ENCODE results near the gene RECQL. TPM values are rescaled to one million over a fixed set of nuclear protein-coding genes. Genes with fewer than 3 reads are reported as not detected.

RECQL gene
- total and polyA plus RNA-seq, 4 donors = 28.2 to 52.4 (median 37.8) TPM

DNA sequence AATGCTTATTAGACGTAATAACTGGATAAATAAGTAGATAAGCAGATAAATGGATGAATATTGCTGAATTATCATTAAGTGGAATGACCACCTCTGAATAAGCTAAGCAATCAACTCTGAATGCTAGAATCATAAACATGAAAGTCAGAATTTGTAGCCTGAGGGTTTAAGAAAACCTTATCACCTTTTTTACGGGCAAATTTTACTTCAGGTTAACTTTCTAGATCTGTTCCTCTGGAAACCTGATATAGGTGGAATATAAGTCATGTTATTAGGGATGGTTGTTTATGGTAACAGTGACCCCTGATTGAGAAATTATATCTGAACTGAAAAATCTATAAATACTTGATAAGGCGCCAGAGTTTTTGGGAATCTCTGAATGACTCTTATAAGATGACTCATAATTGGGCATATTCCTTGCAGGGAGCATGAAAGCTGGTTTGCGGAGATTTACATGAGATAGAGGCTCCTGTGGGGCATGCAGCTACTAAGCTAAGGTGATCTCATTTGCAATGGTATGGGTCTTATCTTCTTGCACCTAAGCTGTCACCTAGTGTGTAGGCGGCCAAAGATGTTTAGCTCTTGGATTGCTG lies 36.7 kb upstream of the RECQL start:
- H3K4me1 ChIP-seq (ENCODE audit: control insufficient read depth in 1 of 2, insufficient read depth in 2 of 2, low read length in 2 of 2) = no peaks in the 10 kb centered on the region
- no peaks in the 10 kb centered on the region for H3K9me3 ChIP-seq (ENCODE audit: control insufficient read depth, low read length)
- WGBS, 2 donors = 82 to 87% methylated on average over 5 of the region's 5 CpGs
- ATAC-seq (ENCODE audit: low FRiP score) (no peak), DNase-seq (no peak)
- intact Hi-C loops (cut with DNase I) = no loop called here
- no peaks in the 10 kb centered on the region for H3K27me3 ChIP-seq (ENCODE audit: control insufficient read depth in 1 of 2, insufficient read depth in 2 of 2, low read length in 1 of 2)
- no peaks in the 10 kb centered on the region for H3K36me3 ChIP-seq (ENCODE audit: control insufficient read depth in 1 of 2, insufficient read depth in 2 of 2, low read length in 1 of 2)
- H3K4me3 ChIP-seq (ENCODE audit: low read length in 2 of 2) = no peak overlapping the region
- H3K27ac ChIP-seq (ENCODE audit: low read depth in 1 of 2, low read length in 2 of 2) = no peak overlapping the region

DNA sequence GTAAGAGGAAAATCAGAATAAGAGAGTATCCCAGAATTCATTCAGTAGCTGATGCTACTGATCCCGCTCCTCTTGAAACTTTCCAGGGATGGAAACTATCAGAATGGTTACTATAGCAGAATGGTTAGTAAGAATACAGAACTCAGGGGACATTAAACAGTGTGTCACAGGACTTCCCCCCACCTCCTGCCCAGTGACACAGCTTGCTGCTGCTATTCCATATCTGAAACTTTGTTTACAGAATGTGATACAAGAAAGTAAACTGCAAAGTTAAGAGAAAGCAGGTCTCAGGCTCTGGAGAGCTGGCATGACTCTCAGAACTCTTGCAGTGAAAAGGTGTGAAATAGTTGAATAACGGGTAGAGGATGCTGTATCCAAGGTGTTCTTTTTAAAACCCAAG lies 28.0 kb upstream of the RECQL start:
- WGBS, 2 donors = 93 to 94% methylated on average over 2 of the region's 2 CpGs
- Histone ChIP-seq H3K36me3 (ENCODE audit: control insufficient read depth in 1 of 2, insufficient read depth in 2 of 2, low read length in 1 of 2) (no peaks in the 10 kb centered on the region), H3K27me3 (ENCODE audit: control insufficient read depth in 1 of 2, insufficient read depth in 2 of 2, low read length in 1 of 2) (no peaks in the 10 kb centered on the region), H3K4me1 (ENCODE audit: control insufficient read depth in 1 of 2, insufficient read depth in 2 of 2, low read length in 2 of 2) (no peaks in the 10 kb centered on the region), H3K4me3 (ENCODE audit: low read length in 2 of 2) (no peak overlapping the region), H3K9me3 (ENCODE audit: control insufficient read depth, low read length) (no peaks in the 10 kb centered on the region), H3K27ac (ENCODE audit: low read depth in 1 of 2, low read length in 2 of 2) (no peak overlapping the region)
- intact Hi-C loops (cut with DNase I) = no loop called here
- DNase-seq = no peak
- no peak for ATAC-seq (ENCODE audit: low FRiP score)

DNA sequence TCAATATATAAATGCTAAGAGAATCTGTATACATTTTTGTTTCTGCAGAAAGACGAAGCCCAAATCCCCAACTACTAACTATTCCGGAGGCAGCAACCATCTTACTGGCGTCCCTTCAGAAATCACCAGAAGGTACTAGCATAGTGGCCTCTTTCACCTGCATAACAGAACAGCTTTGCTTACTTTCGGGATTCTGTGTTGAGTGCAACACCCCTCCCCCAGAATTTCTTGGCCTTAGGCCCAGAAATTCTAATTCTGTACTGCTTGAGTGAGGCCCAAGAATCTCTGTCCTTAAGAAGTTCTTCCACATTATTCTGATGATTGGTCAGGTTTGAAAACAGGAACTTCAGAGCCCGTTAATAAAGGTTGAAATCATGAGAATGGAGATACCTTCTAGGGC lies 27.5 kb upstream of the RECQL start:
- no peak overlapping the region for H3K4me3 ChIP-seq (ENCODE audit: low read length in 2 of 2)
- DNase-seq (no peak), ATAC-seq (ENCODE audit: low FRiP score) (no peak)
- no peaks in the 10 kb centered on the region for H3K4me1 ChIP-seq (ENCODE audit: control insufficient read depth in 1 of 2, insufficient read depth in 2 of 2, low read length in 2 of 2)
- intact Hi-C loops (cut with DNase I) = no loop called here
- WGBS, 2 donors = 47 to 52% methylated on average over 5 of the region's 5 CpGs
- H3K36me3 ChIP-seq (ENCODE audit: control insufficient read depth in 1 of 2, insufficient read depth in 2 of 2, low read length in 1 of 2) = no peaks in the 10 kb centered on the region
- no peaks in the 10 kb centered on the region for H3K9me3 ChIP-seq (ENCODE audit: control insufficient read depth, low read length)
- H3K27me3 ChIP-seq (ENCODE audit: control insufficient read depth in 1 of 2, insufficient read depth in 2 of 2, low read length in 1 of 2) = no peaks in the 10 kb centered on the region
- H3K27ac ChIP-seq (ENCODE audit: low read depth in 1 of 2, low read length in 2 of 2) = no peak overlapping the region

DNA sequence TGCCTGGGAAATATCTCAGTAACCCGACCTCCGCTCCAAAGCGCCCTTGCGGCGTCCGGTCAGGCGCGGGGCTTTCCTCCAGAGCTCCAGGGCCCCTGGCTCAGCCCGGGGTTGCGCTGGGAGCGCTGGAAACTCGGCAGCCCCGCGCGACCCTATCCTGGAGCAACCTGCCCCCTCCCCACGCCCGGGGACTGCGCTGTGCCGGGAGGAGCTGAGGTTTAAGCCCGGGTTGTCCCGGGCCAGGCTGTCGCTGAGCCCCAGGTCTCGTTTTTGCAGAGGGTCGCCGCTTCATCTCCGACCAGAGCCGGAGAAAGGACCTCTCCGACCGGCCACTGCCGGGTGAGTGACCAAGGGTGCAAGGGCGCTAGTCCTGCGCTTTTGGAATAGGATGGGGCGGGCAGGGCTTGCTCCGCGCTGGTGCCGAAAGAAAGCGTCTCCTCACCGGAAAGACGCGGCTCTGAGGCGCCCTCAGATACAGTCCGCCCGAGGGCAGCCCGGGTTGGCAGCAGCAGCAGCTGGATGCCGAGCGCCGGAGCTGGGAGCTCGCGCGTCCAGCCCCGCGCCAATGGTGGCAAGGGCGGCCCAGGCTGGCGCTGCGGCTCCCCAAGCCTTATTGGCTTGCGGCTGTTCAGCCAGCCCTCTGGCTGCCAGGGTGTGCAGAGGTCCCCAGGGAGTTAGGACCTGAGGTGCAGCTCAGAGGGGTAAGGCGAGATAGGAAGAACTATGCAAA lies 26.2 kb upstream of the RECQL start:
- Histone ChIP-seq H3K9me3 (ENCODE audit: control insufficient read depth, low read length) (peaks cover 2% of the 10 kb centered on the region), H3K27me3 (ENCODE audit: control insufficient read depth in 1 of 2, insufficient read depth in 2 of 2, low read length in 1 of 2) (no peaks in the 10 kb centered on the region), H3K27ac (ENCODE audit: low read depth in 1 of 2, low read length in 2 of 2) (no peak overlapping the region), H3K4me3 (ENCODE audit: low read length in 2 of 2) (peak overlapping the region; percentile 28 to 44), H3K4me1 (ENCODE audit: control insufficient read depth in 1 of 2, insufficient read depth in 2 of 2, low read length in 2 of 2) (no peaks in the 10 kb centered on the region), H3K36me3 (ENCODE audit: control insufficient read depth in 1 of 2, insufficient read depth in 2 of 2, low read length in 1 of 2) (no peaks in the 10 kb centered on the region)
- intact Hi-C loops (cut with DNase I) = no loop called here
- 1% methylated on average over 51 to 57 of the region's 57 CpGs for WGBS, 2 donors
- peak; percentile 52 to 87 for DNase-seq
- ATAC-seq (ENCODE audit: low FRiP score) = peak; percentile 85

DNA sequence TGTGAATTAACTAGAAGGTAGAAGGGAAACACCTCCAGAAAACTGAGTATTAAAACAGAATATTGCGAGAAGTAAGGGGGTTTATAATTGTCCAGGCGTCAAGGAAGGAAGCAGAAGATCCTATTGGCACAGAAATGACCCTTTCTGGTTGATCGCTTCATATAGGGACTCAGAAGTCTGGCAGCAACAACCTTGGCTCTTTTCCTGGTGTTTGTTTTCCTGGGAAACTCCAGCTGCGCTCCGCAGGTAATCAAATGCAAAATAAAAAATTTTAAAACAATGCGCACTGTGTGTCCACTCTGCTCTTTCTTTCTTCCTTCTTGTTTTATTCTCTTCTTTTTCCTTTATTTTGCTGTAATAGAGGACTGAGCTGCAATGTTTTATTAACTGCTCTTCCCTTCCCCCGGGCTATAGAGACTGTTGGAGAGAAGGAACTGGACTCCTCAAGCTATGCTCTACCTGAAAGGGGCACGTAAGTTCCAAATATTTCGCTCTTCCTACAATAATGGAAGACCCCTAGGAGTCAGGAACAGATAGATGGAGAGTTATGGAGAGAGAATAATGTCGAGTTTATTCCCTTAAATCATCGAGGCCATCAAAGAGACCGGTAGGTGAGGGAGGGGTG lies 25.4 kb upstream of the RECQL start:
- DNase-seq = no peak
- Histone ChIP-seq H3K4me3 (ENCODE audit: low read length in 2 of 2) (peak overlapping the region; percentile 28 to 44), H3K4me1 (ENCODE audit: control insufficient read depth in 1 of 2, insufficient read depth in 2 of 2, low read length in 2 of 2) (no peaks in the 10 kb centered on the region), H3K9me3 (ENCODE audit: control insufficient read depth, low read length) (peaks cover 2% of the 10 kb centered on the region), H3K36me3 (ENCODE audit: control insufficient read depth in 1 of 2, insufficient read depth in 2 of 2, low read length in 1 of 2) (no peaks in the 10 kb centered on the region), H3K27me3 (ENCODE audit: control insufficient read depth in 1 of 2, insufficient read depth in 2 of 2, low read length in 1 of 2) (no peaks in the 10 kb centered on the region), H3K27ac (ENCODE audit: low read depth in 1 of 2, low read length in 2 of 2) (no peak overlapping the region)
- WGBS, 2 donors = 33 to 34% methylated on average over 12 of the region's 12 CpGs
- no peak for ATAC-seq (ENCODE audit: low FRiP score)
- intact Hi-C loops (cut with DNase I) = no loop called here

DNA sequence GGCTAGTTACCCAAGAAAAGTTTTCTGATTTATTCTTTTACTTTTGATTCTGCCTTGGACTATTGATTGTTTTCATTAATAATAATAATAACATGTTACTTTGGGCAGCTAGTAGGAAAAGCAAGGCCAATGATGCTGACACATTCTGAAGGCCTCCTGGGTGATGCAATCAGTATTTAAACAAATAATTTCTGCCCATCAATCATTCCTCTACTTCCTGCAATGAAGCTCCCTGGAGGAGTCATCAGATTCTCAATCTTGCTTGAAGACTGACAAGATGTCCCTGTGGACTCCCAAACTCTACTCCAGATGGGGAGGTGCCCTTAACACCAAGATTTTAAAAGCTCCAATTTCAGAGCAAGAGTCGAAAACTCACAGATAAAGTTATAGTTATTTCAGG lies 24.6 kb upstream of the RECQL start, which contains the start of gene SPX:
TSS of gene SPX (plus strand) at position 244 of the 400 bp plus-strand sequence. CDS start 177 bp downstream, outside the sequence.
- 95 to 96% methylated on average over 1 of the region's 1 CpG for WGBS, 2 donors
- H3K27me3 ChIP-seq (ENCODE audit: control insufficient read depth in 1 of 2, insufficient read depth in 2 of 2, low read length in 1 of 2) = no peaks in the 10 kb centered on the region
- intact Hi-C loops (cut with DNase I) = no loop called here
- H3K4me3 ChIP-seq (ENCODE audit: low read length in 2 of 2) = peak within 1 kb of the TSS in 1 of 2 donors; percentile 44
- ATAC-seq (ENCODE audit: low FRiP score) (no peak), DNase-seq (no peak)
- no peaks in the 10 kb centered on the region for H3K4me1 ChIP-seq (ENCODE audit: control insufficient read depth in 1 of 2, insufficient read depth in 2 of 2, low read length in 2 of 2)
- H3K27ac ChIP-seq (ENCODE audit: low read depth in 1 of 2, low read length in 2 of 2) = no peak within 1 kb of the TSS
- H3K9me3 ChIP-seq (ENCODE audit: control insufficient read depth, low read length) = peaks cover 2% of the 10 kb centered on the region
- H3K36me3 ChIP-seq (ENCODE audit: control insufficient read depth in 1 of 2, insufficient read depth in 2 of 2, low read length in 1 of 2) = no peaks in the 10 kb centered on the region

DNA sequence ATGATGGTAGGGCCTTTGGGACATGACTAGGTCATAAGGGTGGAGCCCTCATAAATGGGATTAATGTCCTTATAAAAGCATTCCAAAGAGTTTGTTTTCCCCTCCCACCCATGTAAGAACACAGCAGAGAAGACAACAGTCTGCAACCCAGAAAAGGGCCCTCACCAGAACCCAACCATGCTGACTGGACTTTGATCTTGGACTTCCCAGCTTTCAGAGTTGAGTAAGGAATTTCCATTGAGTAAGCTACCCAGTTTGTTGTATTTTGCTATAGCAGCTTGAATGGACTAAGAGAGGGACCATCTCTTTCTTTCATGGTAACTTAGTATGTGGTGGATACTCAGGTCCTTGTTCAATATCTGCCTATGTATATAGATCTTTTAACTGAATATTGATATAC lies 21.7 kb upstream of the RECQL start:
- intact Hi-C loops (cut with DNase I) = no loop called here
- ATAC-seq (ENCODE audit: low FRiP score) (no peak), DNase-seq (no peak)
- Histone ChIP-seq H3K36me3 (ENCODE audit: control insufficient read depth in 1 of 2, insufficient read depth in 2 of 2, low read length in 1 of 2) (no peaks in the 10 kb centered on the region), H3K27me3 (ENCODE audit: control insufficient read depth in 1 of 2, insufficient read depth in 2 of 2, low read length in 1 of 2) (no peaks in the 10 kb centered on the region), H3K27ac (ENCODE audit: low read depth in 1 of 2, low read length in 2 of 2) (no peak overlapping the region), H3K4me1 (ENCODE audit: control insufficient read depth in 1 of 2, insufficient read depth in 2 of 2, low read length in 2 of 2) (no peaks in the 10 kb centered on the region), H3K4me3 (ENCODE audit: low read length in 2 of 2) (no peak overlapping the region), H3K9me3 (ENCODE audit: control insufficient read depth, low read length) (peaks cover 2% of the 10 kb centered on the region)

DNA sequence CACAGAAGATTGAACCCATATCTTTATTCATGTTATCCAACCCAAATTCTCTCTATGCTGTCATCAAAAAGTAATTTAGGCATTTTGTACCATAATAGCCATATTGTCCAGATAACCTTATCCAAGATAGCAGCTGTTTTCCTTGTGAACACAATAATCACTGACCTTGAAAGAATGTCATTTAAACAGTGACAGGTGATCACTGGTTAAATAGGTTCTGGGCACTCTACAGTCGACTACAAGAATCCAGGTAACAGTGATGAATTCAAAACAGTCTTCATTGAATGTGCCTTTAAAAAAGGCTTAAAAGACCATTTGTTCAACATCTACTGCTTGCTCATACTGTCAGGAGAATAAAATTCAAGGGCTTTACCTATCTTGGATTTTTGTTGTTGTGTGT lies 20.1 kb upstream of the RECQL start:
- no peak overlapping the region for H3K4me3 ChIP-seq (ENCODE audit: low read length in 2 of 2)
- H3K9me3 ChIP-seq (ENCODE audit: control insufficient read depth, low read length) = peaks cover 2% of the 10 kb centered on the region
- H3K27me3 ChIP-seq (ENCODE audit: control insufficient read depth in 1 of 2, insufficient read depth in 2 of 2, low read length in 1 of 2) = no peaks in the 10 kb centered on the region
- no peaks in the 10 kb centered on the region for H3K4me1 ChIP-seq (ENCODE audit: control insufficient read depth in 1 of 2, insufficient read depth in 2 of 2, low read length in 2 of 2)
- H3K27ac ChIP-seq (ENCODE audit: low read depth in 1 of 2, low read length in 2 of 2) = no peak overlapping the region
- no peaks in the 10 kb centered on the region for H3K36me3 ChIP-seq (ENCODE audit: control insufficient read depth in 1 of 2, insufficient read depth in 2 of 2, low read length in 1 of 2)
- DNase-seq = no peak
- no peak for ATAC-seq (ENCODE audit: low FRiP score)
- 58 to 65% methylated on average over 1 of the region's 1 CpG for whole genome bisulfite sequencing, 2 donors
- intact Hi-C loops (cut with DNase I) = no loop called here

DNA sequence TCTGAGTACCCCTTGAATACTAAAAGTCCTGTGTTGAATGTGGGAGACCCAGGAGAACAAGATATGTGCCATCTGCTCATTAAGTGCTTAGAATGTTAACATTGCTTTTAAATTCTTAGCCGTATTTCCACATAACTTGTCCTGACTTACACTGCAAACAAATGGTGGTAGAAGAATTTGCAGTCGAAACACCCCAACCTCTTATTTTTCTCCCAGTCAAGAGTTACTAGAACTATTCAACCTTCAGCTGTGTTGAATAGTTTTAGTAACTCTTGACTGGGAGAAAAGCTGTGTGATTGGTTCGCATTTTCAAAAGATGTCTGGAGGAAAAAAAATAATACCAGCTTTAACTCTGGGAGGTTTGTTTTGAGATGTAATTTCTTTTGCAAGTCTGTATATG lies 17.0 kb upstream of the RECQL start:
- intact Hi-C loops (cut with DNase I) = no loop called here
- Histone ChIP-seq H3K4me1 (ENCODE audit: control insufficient read depth in 1 of 2, insufficient read depth in 2 of 2, low read length in 2 of 2) (no peaks in the 10 kb centered on the region), H3K4me3 (ENCODE audit: low read length in 2 of 2) (no peak overlapping the region), H3K9me3 (ENCODE audit: control insufficient read depth, low read length) (no peaks in the 10 kb centered on the region), H3K36me3 (ENCODE audit: control insufficient read depth in 1 of 2, insufficient read depth in 2 of 2, low read length in 1 of 2) (peaks cover 0 to 3% of the 10 kb centered on the region in 2 donors), H3K27ac (ENCODE audit: low read depth in 1 of 2, low read length in 2 of 2) (no peak overlapping the region), H3K27me3 (ENCODE audit: control insufficient read depth in 1 of 2, insufficient read depth in 2 of 2, low read length in 1 of 2) (no peaks in the 10 kb centered on the region)
- ATAC-seq (ENCODE audit: low FRiP score) (no peak), DNase-seq (no peak)
- 74 to 88% methylated on average over 3 of the region's 3 CpGs for WGBS, 2 donors
